ENCODE data around the gene FAM180A. TPM values are rescaled to one million over a fixed set of nuclear protein-coding genes. Genes with fewer than 3 reads are reported as not detected.

FAM180A gene
- total and polyA plus RNA-seq, 9 of the 15 experiments (the other 6 are each of a cell fraction or from before 2014, with no cell fraction given), result not detected

DNA sequence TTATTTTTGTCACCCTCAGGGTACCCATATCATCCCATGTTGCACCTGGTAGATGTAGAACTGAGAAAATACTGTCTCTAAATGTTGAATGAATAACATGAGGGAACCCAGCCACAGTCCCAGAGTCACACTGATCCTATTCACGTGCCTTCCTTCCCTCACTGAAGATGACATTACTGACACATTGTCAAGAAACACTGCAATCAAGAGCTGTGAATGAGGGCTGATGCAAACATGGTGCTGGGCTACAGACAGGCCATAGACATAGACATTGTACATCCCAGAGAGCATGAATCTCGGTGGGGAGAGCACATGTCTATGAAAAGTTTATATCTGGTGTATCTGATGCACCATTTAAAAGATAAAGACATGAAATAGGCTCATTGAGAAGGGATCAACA lies 30.4 kb downstream of the FAM180A start:
- 3% methylated on average over 2 of the region's 2 CpGs for whole genome bisulfite sequencing (ENCODE audit: insufficient coverage, low coverage, missing lambda C conversion rate)
- Histone ChIP-seq H3K79me2 (ENCODE audit: control insufficient read depth, insufficient read depth, low read length) (no peaks in the 10 kb centered on the region), H3K9me3 (replicated peaks; ENCODE audit: control insufficient read depth, insufficient read depth, low read depth, low read length) (no peaks in the 10 kb centered on the region), H3K9me1 (ENCODE audit: control insufficient read depth, insufficient read depth, low read length) (no peaks in the 10 kb centered on the region), H3K27me3 (ENCODE audit: control insufficient read depth in 2 of 2, insufficient read depth in 2 of 2, low read length in 2 of 2) (peaks cover 29 to 48% of the 10 kb centered on the region in 2 experiments; a peak in 4 of 5 replicates), H3K9ac (ENCODE audit: insufficient read depth in 1 of 2, low read depth in 2 of 2, low read length in 2 of 2) (no peak overlapping the region), H3K36me3 (ENCODE audit: control insufficient read depth, insufficient read depth, low read length) (no peaks in the 10 kb centered on the region), H3K4me3 (no peak overlapping the region), H4K20me1 (replicated peaks; ENCODE audit: control insufficient read depth, insufficient read depth, low read length) (no peaks in the 10 kb centered on the region), H3K4me2 (ENCODE audit: insufficient read depth, low read length) (no peak overlapping the region), H3K4me1 (replicated peaks in 1 of 2; ENCODE audit: control insufficient read depth in 2 of 2, insufficient read depth in 2 of 2, low read length in 2 of 2) (peaks cover 2 to 6% of the 10 kb centered on the region in 2 experiments; a peak in 4 of 5 replicates), H2AFZ (ENCODE audit: low read depth, low read length) (no peak overlapping the region), H3K27ac (ENCODE audit: extremely low read depth, low read depth, low read length) (no peak overlapping the region)
- CTCF ChIA-PET (ENCODE audit: low intra/inter-chr PET ratio), result no interaction called here
- ATAC-seq, result no peak
- TF ChIP-seq CBX2 (IDR thresholded peaks at IDR 0.05; ENCODE audit: insufficient read depth, low read length, poor library complexity, severe bottlenecking) (no peak), HDAC1 (IDR thresholded peaks at IDR 0.05) (no peak), NONO (IDR thresholded peaks at IDR 0.05; ENCODE audit: low read depth in 2 of 2, low read length in 1 of 2) (no peak), RB1 (IDR thresholded peaks at IDR 0.05; ENCODE audit: low read depth) (no peak), ZNF384 (IDR thresholded peaks at IDR 0.05; ENCODE audit: low read depth, low read length) (no peak)
- BruUV-seq (replicated peaks), result no TSS peak
- POLR2A ChIA-PET, result interaction anchor here (0.6 kb wide), 1 partner anchor 12 kb away, joined by 3 read pairs; no protein-coding TSS in a partner anchor
- intact Hi-C loops (cut with micrococcal nuclease) (no loop called here), in situ Hi-C loops (cut with MboI) (no loop called here)
- DNase-seq (ENCODE audit: extremely low read depth in 1 of 4, low spot score in 3 of 4), result no peak
- FAIRE-seq, result no peak

DNA sequence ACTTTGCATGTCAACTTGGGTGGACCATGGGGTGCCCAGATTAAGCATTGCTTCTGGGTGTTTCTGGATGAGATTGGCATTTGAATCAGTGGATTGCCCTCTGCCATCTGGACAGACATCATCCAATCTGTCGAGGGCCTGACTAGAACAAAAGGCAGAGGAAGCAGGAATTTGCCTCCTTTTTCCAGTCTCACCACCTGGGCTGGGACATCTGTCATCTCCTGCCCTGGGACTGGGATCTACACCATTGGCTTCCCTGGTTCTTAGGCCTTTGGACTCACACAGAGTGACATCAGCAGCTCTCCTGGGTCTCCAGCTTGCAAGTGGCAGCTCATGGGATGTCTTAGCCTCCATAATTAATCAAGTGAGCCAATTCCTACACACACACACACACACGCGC lies 30.9 kb downstream of the FAM180A start:
- intact Hi-C loops (cut with micrococcal nuclease), result no loop called here
- Histone ChIP-seq H2AFZ (ENCODE audit: low read depth, low read length) (no peak overlapping the region), H3K4me2 (ENCODE audit: insufficient read depth, low read length) (no peak overlapping the region), H3K79me2 (ENCODE audit: control insufficient read depth, insufficient read depth, low read length) (no peaks in the 10 kb centered on the region), H4K20me1 (replicated peaks; ENCODE audit: control insufficient read depth, insufficient read depth, low read length) (no peaks in the 10 kb centered on the region), H3K9ac (ENCODE audit: insufficient read depth in 1 of 2, low read depth in 2 of 2, low read length in 2 of 2) (no peak overlapping the region), H3K9me3 (replicated peaks; ENCODE audit: control insufficient read depth, insufficient read depth, low read depth, low read length) (no peaks in the 10 kb centered on the region), H3K27me3 (ENCODE audit: control insufficient read depth in 2 of 2, insufficient read depth in 2 of 2, low read length in 2 of 2) (peaks cover 34 to 48% of the 10 kb centered on the region in 2 experiments; a peak in 4 of 5 replicates), H3K4me3 (no peak overlapping the region), H3K9me1 (ENCODE audit: control insufficient read depth, insufficient read depth, low read length) (no peaks in the 10 kb centered on the region), H3K27ac (ENCODE audit: extremely low read depth, low read depth, low read length) (no peak overlapping the region), H3K4me1 (replicated peaks in 1 of 2; ENCODE audit: control insufficient read depth in 2 of 2, insufficient read depth in 2 of 2, low read length in 2 of 2) (peaks cover 0 to 6% of the 10 kb centered on the region in 2 experiments; a peak in 2 of 5 replicates), H3K36me3 (ENCODE audit: control insufficient read depth, insufficient read depth, low read length) (no peaks in the 10 kb centered on the region)
- DNase-seq (ENCODE audit: extremely low read depth in 1 of 4, low spot score in 3 of 4) (no peak), ATAC-seq (no peak), FAIRE-seq (no peak)
- ChIA-PET CTCF (ENCODE audit: low intra/inter-chr PET ratio) (no interaction called here), POLR2A (interaction anchor here (0.6 kb wide), 2 partner anchors 10 to 11 kb away, joined by 3 read pairs; partner anchors contain the start of gene SLC13A4)
- in situ Hi-C loops (cut with MboI), result no loop called here
- no TSS peak for BruUV-seq (replicated peaks)
- 67% methylated on average over 3 of the region's 3 CpGs for WGBS (ENCODE audit: insufficient coverage, low coverage, missing lambda C conversion rate)
- TF ChIP-seq HNRNPK (IDR thresholded peaks at IDR 0.05; ENCODE audit: low read depth, low read length, poor library complexity, severe bottlenecking) (no peak), ARHGAP35 (IDR thresholded peaks at IDR 0.05; ENCODE audit: partially characterized antibody) (no peak), GATAD2B (IDR thresholded peaks at IDR 0.05; ENCODE audit: borderline replicate concordance) (no peak), CBX1 (IDR thresholded peaks at IDR 0.05; ENCODE audit: low read depth) (no peak), DNMT1 (IDR thresholded peaks at IDR 0.05) (no peak)
- TF ChIP-seq, protein P1, sequence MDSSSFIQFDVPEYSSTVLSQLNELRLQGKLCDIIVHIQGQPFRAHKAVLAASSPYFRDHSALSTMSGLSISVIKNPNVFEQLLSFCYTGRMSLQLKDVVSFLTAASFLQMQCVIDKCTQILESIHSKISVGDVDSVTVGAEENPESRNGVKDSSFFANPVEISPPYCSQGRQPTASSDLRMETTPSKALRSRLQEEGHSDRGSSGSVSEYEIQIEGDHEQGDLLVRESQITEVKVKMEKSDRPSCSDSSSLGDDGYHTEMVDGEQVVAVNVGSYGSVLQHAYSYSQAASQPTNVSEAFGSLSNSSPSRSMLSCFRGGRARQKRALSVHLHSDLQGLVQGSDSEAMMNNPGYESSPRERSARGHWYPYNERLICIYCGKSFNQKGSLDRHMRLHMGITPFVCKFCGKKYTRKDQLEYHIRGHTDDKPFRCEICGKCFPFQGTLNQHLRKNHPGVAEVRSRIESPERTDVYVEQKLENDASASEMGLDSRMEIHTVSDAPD (CRISPR knock-in tag; IDR thresholded peaks at IDR 0.05), result no peak
- TF ChIP-seq, protein P2, sequence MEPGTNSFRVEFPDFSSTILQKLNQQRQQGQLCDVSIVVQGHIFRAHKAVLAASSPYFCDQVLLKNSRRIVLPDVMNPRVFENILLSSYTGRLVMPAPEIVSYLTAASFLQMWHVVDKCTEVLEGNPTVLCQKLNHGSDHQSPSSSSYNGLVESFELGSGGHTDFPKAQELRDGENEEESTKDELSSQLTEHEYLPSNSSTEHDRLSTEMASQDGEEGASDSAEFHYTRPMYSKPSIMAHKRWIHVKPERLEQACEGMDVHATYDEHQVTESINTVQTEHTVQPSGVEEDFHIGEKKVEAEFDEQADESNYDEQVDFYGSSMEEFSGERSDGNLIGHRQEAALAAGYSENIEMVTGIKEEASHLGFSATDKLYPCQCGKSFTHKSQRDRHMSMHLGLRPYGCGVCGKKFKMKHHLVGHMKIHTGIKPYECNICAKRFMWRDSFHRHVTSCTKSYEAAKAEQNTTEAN (CRISPR knock-in tag; IDR thresholded peaks at IDR 0.05), result no peak
- TF ChIP-seq, protein P3, sequence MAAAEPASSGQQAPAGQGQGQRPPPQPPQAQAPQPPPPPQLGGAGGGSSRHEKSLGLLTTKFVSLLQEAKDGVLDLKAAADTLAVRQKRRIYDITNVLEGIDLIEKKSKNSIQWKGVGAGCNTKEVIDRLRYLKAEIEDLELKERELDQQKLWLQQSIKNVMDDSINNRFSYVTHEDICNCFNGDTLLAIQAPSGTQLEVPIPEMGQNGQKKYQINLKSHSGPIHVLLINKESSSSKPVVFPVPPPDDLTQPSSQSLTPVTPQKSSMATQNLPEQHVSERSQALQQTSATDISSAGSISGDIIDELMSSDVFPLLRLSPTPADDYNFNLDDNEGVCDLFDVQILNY (CRISPR knock-in tag; IDR thresholded peaks at IDR 0.05), result no peak

Measured in K562 (cell line).